Tibial artery (tissue), 4 donors: ENCODE results near the gene CRACR2A.
A peak's percentile ranks its signal among the peaks of the same experiment; 100 is the strongest.

ENCODE experiments used
- DNase-seq, 2 donors: peaks; one replicate each; pipeline ENCODE4 v3.0.0-alpha.2; 2019
- H3K27ac ChIP-seq, 2 donors: fragments of 200-600 bp; sonication (generic) in 1 of 2; 1 replicate in 1 of 2; 2 replicates in 1 of 2; pipeline ENCODE4 v1.5.1; 2018 to 2019; ENCODE audit warnings: mild to moderate bottlenecking in 1 of 2
- H3K27me3 ChIP-seq, 2 donors: fragments of 200-600 bp; sonication (generic) in 1 of 2; one replicate each; pipeline versions ENCODE4 v1.5.1 to v1.6.0; 2016 to 2019
- H3K36me3 ChIP-seq, 3 donors: fragments of 200-600 bp; sonication (generic) in 2 of 3; one replicate each; pipeline ENCODE4 v1.5.1; 2016 to 2019; ENCODE audit warnings: mild to moderate bottlenecking in 2 of 3
- H3K4me1 ChIP-seq, 4 donors: fragments of 200-600 bp; sonication (generic) in 2 of 4; 1 replicate in 3 of 4; 2 replicates in 1 of 4; pipeline ENCODE4 v1.5.1; 2016 to 2019
- H3K4me3 ChIP-seq, 2 donors: fragments of 200-600 bp; sonication (generic) in 1 of 2; 1 replicate in 1 of 2; 2 replicates in 1 of 2; pipeline ENCODE4 v1.5.1; 2018 to 2019; ENCODE audit warnings: mild to moderate bottlenecking in 2 of 2
- H3K9me3 ChIP-seq, 3 donors: fragments of 200-600 bp; sonication (generic) in 1 of 3; one replicate each; pipeline ENCODE4 v1.5.1; 2016 to 2019
- CTCF ChIP-seq, 2 experiments: fragments of 200-600 bp in 1 of 2; fragments of 450-650 bp in 1 of 2; IDR thresholded peaks; one replicate each; pipeline ENCODE4 v1.5.1; 2017 to 2019; ENCODE audit warnings: antibody characterized with exemption in 2 of 2, mild to moderate bottlenecking in 1 of 2, moderate library complexity in 1 of 2
- intact Hi-C: fragments of 100-400 bp; cut with DNase I; formaldehyde crosslinking; loops from one replicate; pipeline ENCODE4 v1.15.0; 2023; ENCODE audit warnings: low total_unique reads

CRACR2A gene

GRCh38 chr12:3791256-3791874, 38.5 kb upstream of the CRACR2A start:
- peaks cover 0 to 3% (median 0%) of the 10 kb centered on the region in 3 donors for H3K9me3 ChIP-seq
- intact Hi-C loops: no loop called here

GRCh38 chr12:3790642-3791041, 37.7 kb upstream of the CRACR2A start:
- no peak overlapping the region for H3K27ac ChIP-seq
- H3K27me3 ChIP-seq: no peaks in the 10 kb centered on the region
- H3K4me1 ChIP-seq: no peaks in the 10 kb centered on the region
- intact Hi-C loops: no loop called here
- H3K36me3 ChIP-seq: peaks cover 0 to 6% (median 0%) of the 10 kb centered on the region in 3 donors
- no peak for TF ChIP-seq CTCF (IDR thresholded peaks at IDR 0.05)
- H3K4me3 ChIP-seq: no peak overlapping the region
- no peak for DNase-seq
- peaks cover 0 to 3% (median 0%) of the 10 kb centered on the region in 3 donors for H3K9me3 ChIP-seq

More at GRCh38 chr12:3791256-3791874, 38.5 kb upstream of the CRACR2A start:
- no peaks in the 10 kb centered on the region for H3K4me1 ChIP-seq
- no peak for DNase-seq
- H3K36me3 ChIP-seq: peaks cover 0 to 6% (median 0%) of the 10 kb centered on the region in 3 donors
- no peak for TF ChIP-seq CTCF (IDR thresholded peaks at IDR 0.05)
- H3K27me3 ChIP-seq: no peaks in the 10 kb centered on the region
- no peak overlapping the region for H3K4me3 ChIP-seq
- H3K27ac ChIP-seq: no peak overlapping the region

GRCh38 chr12:3789838-3790237, 36.9 kb upstream of the CRACR2A start:
- intact Hi-C loops: no loop called here
- Histone ChIP-seq H3K4me3 (no peak overlapping the region), H3K27me3 (no peaks in the 10 kb centered on the region), H3K4me1 (no peaks in the 10 kb centered on the region), H3K27ac (no peak overlapping the region), H3K36me3 (peaks cover 0 to 6% (median 0%) of the 10 kb centered on the region in 3 donors), H3K9me3 (peaks cover 0 to 3% (median 0%) of the 10 kb centered on the region in 3 donors)
- no peak for TF ChIP-seq CTCF (IDR thresholded peaks at IDR 0.05)
- no peak for DNase-seq

- H3K9me3 ChIP-seq: peaks cover 0 to 2% (median 0%) of the 10 kb centered on the region in 3 donors
- no peaks in the 10 kb centered on the region for H3K4me1 ChIP-seq
- intact Hi-C loops: no loop called here
- DNase-seq: no peak
- no peaks in the 10 kb centered on the region for H3K27me3 ChIP-seq
- peak in 1 of 2 experiments; percentile 32 for TF ChIP-seq CTCF (IDR thresholded peaks at IDR 0.05)
- H3K4me3 ChIP-seq: no peak overlapping the region
- H3K36me3 ChIP-seq: no peaks in the 10 kb centered on the region
- H3K27ac ChIP-seq: no peak overlapping the region
Observed at GRCh38 chr12:3777206-3777809, 24.4 kb upstream of the CRACR2A start.

- Histone ChIP-seq H3K27ac (no peak overlapping the region), H3K4me1 (no peaks in the 10 kb centered on the region), H3K27me3 (no peaks in the 10 kb centered on the region), H3K4me3 (no peak overlapping the region), H3K9me3 (no peaks in the 10 kb centered on the region), H3K36me3 (no peaks in the 10 kb centered on the region)
- intact Hi-C loops: no loop called here
- no peak for DNase-seq
- TF ChIP-seq CTCF (IDR thresholded peaks at IDR 0.05): no peak
Observed at GRCh38 chr12:3775385-3776035, 22.6 kb upstream of the CRACR2A start.
